GM21526 (cell line): ENCODE measurements around the gene CDC7.
A peak's percentile ranks its signal among the peaks of the same experiment; 100 is the strongest.
"Not testable (repeated sequence)": the region's sequence is repeated elsewhere in the genome, so short reads cannot be mapped to it uniquely, and the experiment has no call there.

Source experiments
- ATAC-seq: cut with Tn5 transposase; IDR thresholded peaks from one replicate; pipeline ENCODE4 v1.9.1; 2021; ENCODE audit warnings: moderate library complexity; ENCODE audit not compliant: unreplicated experiment, low FRiP score

Gene CDC7

DNA sequence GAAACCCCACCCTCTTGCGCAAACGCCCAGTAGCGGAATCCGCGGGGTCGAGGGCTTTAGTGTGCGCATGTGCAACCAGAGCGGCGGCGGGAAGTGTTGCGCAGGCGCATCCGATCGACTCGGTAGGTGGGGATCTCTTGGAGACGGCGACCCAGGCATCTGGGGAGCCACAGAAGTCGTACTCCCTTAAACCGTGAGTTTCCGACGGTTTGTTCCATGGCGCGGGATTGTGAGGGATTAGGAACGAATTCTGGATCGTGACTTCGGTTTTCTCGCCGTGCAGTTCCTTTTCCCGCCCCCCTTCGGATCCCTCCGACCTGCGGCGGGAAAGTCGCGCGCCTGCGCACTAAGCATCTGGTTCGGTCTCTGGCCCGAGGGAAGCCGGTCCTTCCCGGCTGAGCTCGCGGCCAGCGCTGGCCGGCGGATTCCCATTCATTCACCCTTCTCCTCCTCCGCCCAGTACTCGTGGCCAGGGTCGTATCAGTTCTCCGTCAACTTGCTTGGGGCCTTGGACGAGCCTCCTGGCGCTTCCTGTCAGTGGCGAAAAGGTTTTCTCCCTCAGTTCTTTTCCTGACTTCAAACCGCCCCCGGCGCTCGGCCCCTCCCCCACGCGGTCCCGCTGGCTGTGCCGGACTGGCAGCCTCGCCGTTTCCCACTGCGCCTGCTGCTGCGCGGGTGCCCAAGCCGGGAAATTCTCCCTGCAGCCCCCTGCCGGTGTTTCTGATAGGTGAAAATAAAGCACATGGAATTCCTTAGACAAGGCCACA, at the start of gene CDC7:
TSS of gene CDC7 (plus strand) at position 96 of the 767 bp plus-strand sequence. CDS start 866 bp downstream, outside the sequence.
- peak; percentile 74 for ATAC-seq

- ATAC-seq: no peak
Measured at GRCh38 chr1:91454136-91454535, 46.5 kb upstream of the CDC7 start.

DNA sequence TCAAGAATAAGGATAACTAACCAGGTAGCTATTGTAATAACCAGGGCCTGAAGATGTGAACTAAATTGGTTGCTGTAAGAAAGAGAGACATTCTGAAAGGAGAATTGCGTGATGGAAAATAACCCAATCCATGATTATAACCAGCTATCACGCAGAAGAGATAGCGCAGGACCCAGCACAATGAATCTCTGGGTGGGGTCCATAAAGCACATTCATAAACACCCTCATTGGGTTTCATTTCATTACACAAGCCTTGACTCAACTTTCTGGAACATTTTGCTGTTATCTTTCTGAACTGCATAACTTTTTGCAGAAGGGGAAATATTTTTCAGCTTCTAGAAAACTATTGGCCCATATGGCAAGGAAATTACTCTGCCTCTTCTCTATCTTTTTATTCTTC, 45.3 kb upstream of the CDC7 start:
- no peak for ATAC-seq

DNA sequence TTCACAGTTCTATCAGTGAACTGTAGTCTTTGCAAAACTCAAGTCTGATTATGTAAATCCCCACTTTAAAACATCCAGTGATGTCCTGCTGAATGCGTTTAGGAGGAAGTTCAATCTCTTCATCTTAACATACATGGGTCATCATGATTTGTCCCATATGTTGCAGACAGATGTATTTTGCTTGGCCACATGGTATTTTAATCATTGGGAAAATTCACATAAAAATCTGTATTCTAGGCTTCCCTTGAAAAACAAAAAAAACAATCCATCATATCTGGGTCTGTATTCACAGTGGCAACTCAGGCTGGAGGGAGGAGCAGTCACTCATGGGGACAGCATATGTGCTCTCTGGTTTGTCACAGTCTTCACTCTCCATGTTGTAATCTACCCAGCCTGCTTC, 44.8 kb upstream of the CDC7 start:
- ATAC-seq: no peak

DNA sequence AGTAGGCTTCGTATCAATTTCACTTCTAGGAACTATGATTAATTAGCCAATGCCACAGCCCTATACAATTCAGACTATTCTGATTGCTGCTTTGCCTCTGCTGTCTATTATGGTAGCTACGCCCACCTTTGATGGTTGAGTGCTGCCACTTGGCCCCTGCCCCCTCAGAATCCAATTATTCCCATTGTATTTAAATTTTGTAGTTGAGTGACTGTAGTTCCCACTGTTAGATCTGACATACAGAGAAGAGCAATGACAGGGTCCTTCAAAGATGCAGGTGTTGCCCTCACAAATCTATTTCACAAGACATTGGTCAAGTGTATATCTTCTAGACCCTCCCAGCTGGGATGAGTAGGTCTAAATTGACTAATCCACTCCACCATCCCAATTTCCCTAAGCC, 35.3 kb upstream of the CDC7 start:
- not testable (repeated sequence) for ATAC-seq

- no peak for ATAC-seq
Measured at GRCh38 chr1:91476533-91477217, 24.0 kb upstream of the CDC7 start.

GRCh38 chr1:91487469-91487868, 13.2 kb upstream of the CDC7 start:
- no peak for ATAC-seq

GRCh38 chr1:91490501-91490900, 10.2 kb upstream of the CDC7 start:
- ATAC-seq: no peak

DNA sequence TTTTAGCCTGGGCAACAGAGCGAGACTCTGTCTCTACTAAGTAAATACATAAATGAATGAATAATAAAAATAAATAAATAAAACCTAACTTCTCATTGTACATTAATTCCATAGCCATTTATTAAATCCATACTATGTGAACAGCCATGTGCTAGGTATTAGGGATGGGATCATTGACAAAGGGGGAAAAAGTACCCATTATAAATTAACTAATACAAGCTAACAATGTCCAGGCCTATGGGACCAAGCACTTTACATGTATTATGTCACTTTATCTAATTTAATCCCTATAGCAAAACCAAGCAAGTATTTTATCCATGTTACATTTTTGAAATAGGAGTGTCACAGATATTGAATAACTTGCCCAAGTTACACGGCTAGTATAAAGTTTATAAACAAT, 2.6 kb upstream of the CDC7 start:
- no peak for ATAC-seq

GRCh38 chr1:91498498-91499245, 2.0 kb upstream of the CDC7 start:
- no peak for ATAC-seq

DNA sequence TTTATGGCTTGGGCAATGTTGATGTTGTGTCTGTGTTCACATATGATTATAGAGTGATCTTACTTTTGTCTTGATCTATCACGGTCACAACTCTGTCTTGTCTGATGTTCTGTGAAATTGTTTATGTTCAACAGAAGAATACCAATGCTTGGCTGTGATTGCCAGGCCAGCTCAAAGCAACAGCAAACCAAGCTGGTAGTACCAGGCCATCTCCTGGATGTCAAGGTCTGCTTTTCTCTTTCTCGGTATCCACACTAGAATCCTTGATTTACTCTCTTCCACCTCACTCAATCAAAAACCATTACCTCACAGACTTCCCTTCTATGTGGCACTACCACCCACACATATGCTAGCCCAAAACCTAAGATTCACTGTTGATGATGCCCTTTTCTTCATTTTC, 1.3 kb upstream of the CDC7 start:
- no peak for ATAC-seq

- peak; percentile 9 for ATAC-seq
Measured at GRCh38 chr1:91499904-91500755, 521 bp upstream of the CDC7 start.

GRCh38 chr1:91501523-91501851, 836 bp downstream of the CDC7 start:
- peak; percentile 1 for ATAC-seq

DNA sequence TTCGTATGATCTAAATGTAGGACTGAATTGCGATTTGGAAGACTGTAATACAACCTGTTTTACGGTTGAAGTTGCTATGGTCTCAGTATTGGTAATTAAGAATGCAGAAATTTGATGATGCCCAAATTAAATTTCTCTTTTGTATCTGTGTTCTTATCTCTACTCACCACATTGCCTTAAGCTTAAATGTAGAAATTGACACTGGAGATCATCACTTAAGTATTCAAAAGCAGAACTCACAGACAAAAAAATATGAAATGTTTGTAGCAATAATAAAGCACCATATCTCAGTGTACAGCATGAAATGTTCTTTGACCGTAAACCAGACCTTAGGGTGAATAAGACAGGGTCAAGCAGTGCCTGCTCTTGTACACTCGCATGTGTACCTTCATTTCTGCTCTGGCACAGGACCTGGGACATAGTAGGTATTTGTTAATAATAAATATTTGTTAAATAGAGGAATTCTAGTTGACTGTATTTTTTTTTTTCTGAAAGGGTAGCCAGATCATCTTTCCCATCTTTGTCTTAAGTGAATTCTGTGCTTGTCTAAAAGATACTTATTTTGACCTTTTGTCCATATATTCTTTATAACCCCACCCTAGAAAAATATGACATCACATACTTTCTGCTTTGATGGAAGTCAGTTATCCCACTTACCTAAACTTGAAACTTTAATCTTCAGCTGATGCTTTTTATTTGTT, 1.5 kb downstream of the CDC7 start:
- ATAC-seq: no peak

DNA sequence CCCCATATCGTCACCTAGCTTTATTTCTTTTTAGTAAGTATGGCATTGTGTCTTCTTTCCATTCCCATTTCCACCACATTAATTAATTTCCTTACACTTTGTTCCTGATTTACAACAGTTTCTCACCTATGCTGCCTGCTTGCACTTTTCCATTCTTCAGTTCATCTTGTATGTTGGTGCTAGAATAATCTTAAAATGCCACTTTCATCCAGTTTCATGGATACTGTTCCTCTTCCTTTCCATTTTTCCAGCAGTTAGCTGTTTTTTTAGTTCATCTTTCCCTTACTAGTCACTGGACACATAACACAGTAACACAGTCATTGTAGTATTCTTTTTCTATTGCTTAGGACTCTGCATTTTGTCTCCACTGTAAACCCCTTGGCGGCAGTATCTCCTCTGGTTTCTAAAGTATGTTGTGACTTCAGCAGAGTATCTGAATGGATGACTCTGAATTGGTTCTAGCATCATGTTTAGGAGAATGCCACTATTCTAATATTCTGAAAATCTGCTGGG, 2.1 kb downstream of the CDC7 start:
- peak; percentile 38 for ATAC-seq

DNA sequence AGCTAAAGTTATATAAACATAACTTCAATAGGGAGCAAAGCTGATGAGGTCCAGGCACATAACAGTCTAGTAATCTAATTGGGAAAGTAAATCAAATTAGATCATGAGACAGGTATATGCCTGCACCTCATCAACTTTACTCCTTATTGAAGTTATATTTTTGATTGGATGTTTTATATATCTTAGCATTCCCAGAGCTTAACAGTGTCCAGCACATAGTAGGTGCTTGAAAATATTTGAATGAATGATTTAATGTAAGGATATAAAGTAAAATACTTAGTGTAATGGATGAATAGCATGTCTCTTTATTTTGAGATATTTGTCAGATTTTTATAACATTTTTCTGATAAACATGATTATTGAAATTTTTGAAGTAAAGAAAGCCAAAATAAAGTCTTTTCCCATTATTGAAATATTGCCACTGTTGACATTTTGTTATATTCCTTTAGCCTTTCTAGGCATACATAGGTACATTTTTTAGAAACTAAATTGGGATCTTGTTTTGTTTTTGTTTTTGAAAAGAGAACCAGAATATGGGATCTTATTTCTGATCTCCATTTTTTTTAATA, 2.8 kb downstream of the CDC7 start:
- no peak for ATAC-seq

GRCh38 chr1:91503975-91504530, 3.4 kb downstream of the CDC7 start:
- no peak for ATAC-seq

DNA sequence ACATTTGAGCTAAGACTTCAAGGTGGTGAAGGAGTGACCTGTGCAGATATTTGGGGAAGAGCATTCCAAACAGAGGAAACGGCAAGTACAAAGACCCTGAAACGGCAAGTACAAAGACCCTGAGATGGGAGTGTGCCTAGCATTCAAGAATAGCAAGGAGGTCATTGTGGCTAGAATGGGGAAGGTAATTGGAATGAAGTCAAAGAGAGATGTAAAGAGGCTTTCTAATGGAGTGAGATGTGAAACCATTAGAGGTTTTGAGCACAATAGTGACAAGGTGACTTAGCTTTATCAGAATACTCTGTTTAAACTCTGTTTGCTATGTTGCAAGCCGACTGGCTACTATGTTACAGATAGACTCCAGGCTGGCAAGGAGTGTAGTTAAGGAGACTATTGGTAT, 4.4 kb downstream of the CDC7 start:
- ATAC-seq: no peak

- no peak for ATAC-seq
Measured at GRCh38 chr1:91506071-91506470, 5.4 kb downstream of the CDC7 start.
